ENCODE measurements around the gene PDF. TPM values are rescaled to one million over a fixed set of nuclear protein-coding genes. Genes with fewer than 3 reads are reported as not detected.
A peak's percentile ranks its signal among the peaks of the same experiment; 100 is the strongest.

The PDF gene
- total and polyA plus RNA-seq, 2 of the 13 experiments (the other 11 are each of a cell fraction or from before 2014, with no cell fraction given): 12.4 to 48.8 TPM

- TF ChIP-seq SRY (CRISPR knock-in tag; IDR thresholded peaks at IDR 0.05) (no peak), POLR2A (IDR thresholded peaks at IDR 0.05; ENCODE audit: insufficient read depth in 1 of 2, low read depth in 2 of 2, low read length in 2 of 2) (peak in 1 of 2 experiments; percentile 8; a peak in 1 of 4 replicates), NCOA2 (CRISPR knock-in tag; IDR thresholded peaks at IDR 0.05) (no peak), MLLT10 (CRISPR knock-in tag; IDR thresholded peaks at IDR 0.05) (no peak), HHEX (CRISPR knock-in tag; IDR thresholded peaks at IDR 0.05) (no peak), ZNF446 (CRISPR knock-in tag; IDR thresholded peaks at IDR 0.05) (no peak), PHF8 (CRISPR knock-in tag; IDR thresholded peaks at IDR 0.05) (no peak), TAF1 (CRISPR knock-in tag; IDR thresholded peaks at IDR 0.05) (0 out of 2 replicates have a peak, but pooled peaks have one; percentile 15), IKZF4 (CRISPR knock-in tag; IDR thresholded peaks at IDR 0.05; ENCODE audit: borderline replicate concordance, low read depth, not compliant biosample characterization) (no peak), ZNF431 (CRISPR knock-in tag; IDR thresholded peaks at IDR 0.05; ENCODE audit: borderline replicate concordance, low read depth) (no peak), HNF4G (IDR thresholded peaks at IDR 0.05; ENCODE audit: borderline replicate concordance, low read depth, low read length) (no peak), HNF4G (CRISPR knock-in tag; IDR thresholded peaks at IDR 0.05; ENCODE audit: borderline replicate concordance, low read depth) (no peak), CENPBD1 (CRISPR knock-in tag; IDR thresholded peaks at IDR 0.05; ENCODE audit: borderline replicate concordance, low read depth) (no peak), ZNF367 (CRISPR knock-in tag; IDR thresholded peaks at IDR 0.05; ENCODE audit: borderline replicate concordance) (no peak), POLR2G (IDR thresholded peaks at IDR 0.05; ENCODE audit: low read depth, low read length) (0 out of 2 replicates have a peak, but pooled peaks have one; percentile 15), ZNF724P (CRISPR knock-in tag; IDR thresholded peaks at IDR 0.05; ENCODE audit: borderline replicate concordance) (no peak), RCOR2 (CRISPR knock-in tag; IDR thresholded peaks at IDR 0.05) (no peak), GTF2F1 (IDR thresholded peaks at IDR 0.05; ENCODE audit: low read length) (no peak), SOX6 (IDR thresholded peaks at IDR 0.05) (no peak), SOX6 (CRISPR knock-in tag; IDR thresholded peaks at IDR 0.05) (no peak), SYNCRIP (IDR thresholded peaks at IDR 0.05; ENCODE audit: insufficient read depth, low read depth, low read length) (no peak), SMARCE1 (IDR thresholded peaks at IDR 0.05; ENCODE audit: borderline replicate concordance) (no peak), TBX3 (IDR thresholded peaks at IDR 0.05; ENCODE audit: borderline replicate concordance) (no peak), ARNTL (CRISPR knock-in tag; IDR thresholded peaks at IDR 0.05) (no peak), HES4 (CRISPR knock-in tag; IDR thresholded peaks at IDR 0.05; ENCODE audit: borderline replicate concordance) (no peak), ZNF7 (CRISPR knock-in tag; IDR thresholded peaks at IDR 0.05) (no peak), ZMYM3 (CRISPR knock-in tag; IDR thresholded peaks at IDR 0.05) (no peak)
- TF ChIP-seq, protein P1, sequence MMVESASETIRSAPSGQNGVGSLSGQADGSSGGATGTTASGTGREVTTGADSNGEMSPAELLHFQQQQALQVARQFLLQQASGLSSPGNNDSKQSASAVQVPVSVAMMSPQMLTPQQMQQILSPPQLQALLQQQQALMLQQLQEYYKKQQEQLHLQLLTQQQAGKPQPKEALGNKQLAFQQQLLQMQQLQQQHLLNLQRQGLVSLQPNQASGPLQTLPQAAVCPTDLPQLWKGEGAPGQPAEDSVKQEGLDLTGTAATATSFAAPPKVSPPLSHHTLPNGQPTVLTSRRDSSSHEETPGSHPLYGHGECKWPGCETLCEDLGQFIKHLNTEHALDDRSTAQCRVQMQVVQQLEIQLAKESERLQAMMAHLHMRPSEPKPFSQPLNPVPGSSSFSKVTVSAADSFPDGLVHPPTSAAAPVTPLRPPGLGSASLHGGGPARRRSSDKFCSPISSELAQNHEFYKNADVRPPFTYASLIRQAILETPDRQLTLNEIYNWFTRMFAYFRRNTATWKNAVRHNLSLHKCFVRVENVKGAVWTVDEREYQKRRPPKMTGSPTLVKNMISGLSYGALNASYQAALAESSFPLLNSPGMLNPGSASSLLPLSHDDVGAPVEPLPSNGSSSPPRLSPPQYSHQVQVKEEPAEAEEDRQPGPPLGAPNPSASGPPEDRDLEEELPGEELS (CRISPR knock-in tag; IDR thresholded peaks at IDR 0.05): no peak
- TF ChIP-seq, protein P2, sequence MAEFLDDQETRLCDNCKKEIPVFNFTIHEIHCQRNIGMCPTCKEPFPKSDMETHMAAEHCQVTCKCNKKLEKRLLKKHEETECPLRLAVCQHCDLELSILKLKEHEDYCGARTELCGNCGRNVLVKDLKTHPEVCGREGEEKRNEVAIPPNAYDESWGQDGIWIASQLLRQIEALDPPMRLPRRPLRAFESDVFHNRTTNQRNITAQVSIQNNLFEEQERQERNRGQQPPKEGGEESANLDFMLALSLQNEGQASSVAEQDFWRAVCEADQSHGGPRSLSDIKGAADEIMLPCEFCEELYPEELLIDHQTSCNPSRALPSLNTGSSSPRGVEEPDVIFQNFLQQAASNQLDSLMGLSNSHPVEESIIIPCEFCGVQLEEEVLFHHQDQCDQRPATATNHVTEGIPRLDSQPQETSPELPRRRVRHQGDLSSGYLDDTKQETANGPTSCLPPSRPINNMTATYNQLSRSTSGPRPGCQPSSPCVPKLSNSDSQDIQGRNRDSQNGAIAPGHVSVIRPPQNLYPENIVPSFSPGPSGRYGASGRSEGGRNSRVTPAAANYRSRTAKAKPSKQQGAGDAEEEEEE (CRISPR knock-in tag; IDR thresholded peaks at IDR 0.05; ENCODE audit: borderline replicate concordance): no peak
Measured at GRCh38 chr16:69324013-69324531, 6.3 kb downstream of the PDF start (continued).
